IPS-NIHi7 (cell line): ENCODE results near the gene TRAPPC2.
A peak's percentile ranks its signal among the peaks of the same experiment; 100 is the strongest.

Source experiments
- DNase-seq: peaks from one replicate; pipeline ENCODE4 v3.0.0; 2012; ENCODE audit warnings: mixed read lengths; ENCODE audit errors: extremely low spot score

The TRAPPC2 gene

GRCh38 chrX:13734278-13735172, at the start of gene TRAPPC2, which contains the start of gene OFD1:
TSS of gene TRAPPC2 (minus strand) at chrX:13734620. CDS start at chrX:13719963, 14,657 bp downstream.
TSS of gene OFD1 (plus strand) at chrX:13734748. CDS start at chrX:13735072, 324 bp downstream.
- DNase-seq: peak; percentile 93

DNA sequence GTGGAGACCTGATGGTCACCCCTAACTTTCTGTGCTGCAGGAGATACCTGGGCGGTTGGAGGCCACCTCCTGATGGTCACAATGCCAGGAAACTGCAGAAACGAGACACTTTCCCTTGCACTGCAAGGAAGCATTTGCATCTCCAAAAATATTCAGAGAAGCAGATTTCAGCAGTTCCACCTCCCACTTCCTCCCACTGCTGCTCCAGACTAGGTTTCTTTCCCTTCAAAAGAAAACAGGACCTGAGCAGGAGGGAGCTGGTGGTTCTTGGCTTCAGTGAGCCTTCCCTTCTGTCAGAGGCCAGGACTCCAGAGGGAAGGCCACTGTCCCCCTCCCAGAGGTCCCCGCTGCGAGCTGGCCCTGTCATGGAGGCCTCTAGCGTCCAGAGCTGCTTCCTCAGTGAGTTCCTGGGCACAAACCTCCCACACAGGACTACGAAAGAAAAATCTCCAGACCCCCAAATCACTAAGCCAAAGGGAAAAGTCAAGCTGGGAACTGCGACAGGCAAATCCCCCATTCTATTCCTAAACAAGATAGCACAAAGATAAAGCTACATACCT, 46.5 kb upstream of the TRAPPC2 start:
- DNase-seq: no peak

- peak; percentile 64 for DNase-seq
Observed at GRCh38 chrX:13778916-13779315, 44.5 kb upstream of the TRAPPC2 start.

DNA sequence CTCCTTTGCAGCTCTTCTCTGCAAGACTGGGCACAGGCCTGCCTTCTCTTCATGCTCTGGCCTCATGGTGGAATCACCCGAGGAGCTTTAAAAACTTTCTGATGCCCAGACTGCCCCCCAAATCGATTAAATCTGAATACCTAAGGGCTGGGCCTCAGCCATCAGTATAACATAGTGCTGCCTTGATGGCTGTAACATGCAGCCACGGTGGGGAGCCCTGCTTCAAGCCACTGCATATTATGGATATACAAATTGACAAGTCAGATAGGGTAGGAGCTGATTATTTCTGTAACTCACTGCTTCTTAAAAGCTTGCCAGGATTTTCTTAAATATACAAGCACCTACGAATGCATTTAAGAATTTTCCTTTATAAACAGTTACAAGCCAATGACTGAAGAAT, 42.0 kb upstream of the TRAPPC2 start:
- DNase-seq: no peak

DNA sequence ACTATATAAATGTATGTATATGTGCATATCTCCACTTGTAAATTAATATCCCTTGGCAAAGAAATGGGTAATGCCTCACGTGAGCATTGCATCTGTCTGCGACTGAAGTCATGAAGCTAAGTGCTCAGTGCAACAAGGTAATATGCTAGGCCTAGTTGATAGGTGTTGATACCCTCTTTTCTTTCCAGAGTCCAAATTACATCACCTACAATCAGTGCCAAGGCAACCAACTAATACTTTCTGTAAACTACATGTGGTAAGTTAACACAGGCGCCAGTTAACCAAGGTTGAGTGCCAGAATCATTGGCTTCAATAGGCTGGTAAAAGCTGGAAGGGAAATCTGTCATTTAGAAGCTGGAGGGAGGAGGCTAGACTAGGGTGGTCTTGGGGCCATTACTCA, 41.4 kb upstream of the TRAPPC2 start:
- no peak for DNase-seq

DNA sequence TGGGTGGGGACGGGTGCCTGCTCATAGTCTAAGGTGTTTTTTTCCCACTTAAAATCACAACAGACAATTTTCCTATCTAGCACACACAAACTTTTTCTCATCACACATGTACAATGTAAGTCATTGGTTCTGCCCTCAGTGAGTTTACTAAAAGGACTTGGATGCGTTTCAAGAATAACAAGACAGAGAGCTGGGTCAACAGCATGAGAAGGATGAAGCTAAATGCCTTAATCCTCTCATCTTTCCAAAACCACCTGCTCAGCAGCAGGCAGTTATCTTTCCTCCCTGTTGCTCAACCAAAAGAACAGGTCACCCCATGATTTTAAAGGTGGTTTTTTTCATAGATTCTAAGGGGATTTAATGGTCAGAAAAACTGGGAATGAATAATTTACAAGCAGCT, 40.3 kb upstream of the TRAPPC2 start:
- no peak for DNase-seq

GRCh38 chrX:13770013-13770535, 35.7 kb upstream of the TRAPPC2 start:
- no peak for DNase-seq

DNA sequence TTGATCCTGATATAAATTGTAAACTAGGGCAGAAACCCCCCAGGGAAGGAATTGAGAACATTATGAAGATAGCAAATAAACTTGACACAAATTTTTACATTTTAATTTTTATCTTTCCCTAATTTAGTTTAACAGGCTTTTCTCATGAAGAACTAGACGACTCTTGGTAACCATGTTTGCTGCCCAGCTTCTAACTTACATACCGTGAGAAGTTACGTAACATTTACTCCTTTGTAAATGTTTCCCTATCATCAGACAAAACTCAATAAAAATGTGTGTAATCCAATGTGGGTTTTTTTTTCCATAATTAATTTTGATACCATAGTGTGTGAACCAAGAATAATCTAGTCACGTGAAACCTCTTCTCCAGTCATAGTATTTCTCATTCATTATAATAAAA, 34.5 kb upstream of the TRAPPC2 start:
- no peak for DNase-seq

GRCh38 chrX:13764765-13765164, 30.3 kb upstream of the TRAPPC2 start:
- peak; percentile 88 for DNase-seq

GRCh38 chrX:13764281-13764680, 29.9 kb upstream of the TRAPPC2 start:
- DNase-seq: no peak

- DNase-seq: no peak
Observed at GRCh38 chrX:13763489-13763888, 29.1 kb upstream of the TRAPPC2 start.

- DNase-seq: peak; percentile 67
Observed at GRCh38 chrX:13761606-13762414, 27.4 kb upstream of the TRAPPC2 start.

DNA sequence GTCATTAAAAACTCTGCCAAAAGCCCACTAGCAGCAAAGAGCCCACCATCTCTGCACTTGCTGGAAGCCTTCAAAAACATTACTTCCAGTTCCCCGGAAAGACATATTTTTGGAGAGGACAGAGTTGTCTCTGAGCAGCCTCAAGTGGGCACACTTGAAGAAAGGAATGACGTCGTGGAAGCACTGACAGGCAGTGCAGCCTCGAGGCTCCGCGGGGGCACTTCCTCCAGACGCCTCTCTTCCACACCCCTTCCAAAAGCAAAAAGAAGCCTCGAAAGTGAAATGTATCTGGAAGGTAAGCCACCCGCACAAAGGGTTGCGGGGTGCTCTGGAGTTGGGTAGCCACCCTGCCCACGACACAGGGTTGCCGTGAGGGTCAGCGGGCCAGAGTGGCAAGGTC, 26.0 kb upstream of the TRAPPC2 start:
- no peak for DNase-seq

GRCh38 chrX:13759152-13759718, 24.8 kb upstream of the TRAPPC2 start:
- no peak for DNase-seq

DNA sequence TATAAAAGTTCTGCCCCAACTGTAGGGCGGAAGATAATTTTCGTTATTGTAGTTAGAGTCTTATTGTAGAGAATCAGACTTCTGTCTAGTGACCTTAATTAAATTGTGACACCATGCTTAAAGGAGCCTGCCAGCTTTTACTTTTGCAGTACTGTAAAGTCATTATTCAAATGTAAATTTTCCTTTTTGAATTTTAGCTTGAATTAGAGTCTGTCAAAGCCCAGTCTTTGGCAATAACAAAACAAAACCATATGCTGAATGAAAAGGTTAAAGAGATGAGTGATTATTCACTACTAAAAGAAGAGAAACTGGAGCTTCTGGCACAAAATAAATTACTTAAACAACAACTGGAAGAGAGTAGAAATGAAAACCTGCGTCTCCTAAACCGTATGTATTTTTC, 22.0 kb upstream of the TRAPPC2 start:
- no peak for DNase-seq

GRCh38 chrX:13755254-13755653, 20.8 kb upstream of the TRAPPC2 start:
- DNase-seq: no peak

- no peak for DNase-seq
Observed at GRCh38 chrX:13754765-13755164, 20.3 kb upstream of the TRAPPC2 start.

GRCh38 chrX:13752646-13753045, 18.2 kb upstream of the TRAPPC2 start:
- DNase-seq: no peak

GRCh38 chrX:13752141-13752540, 17.7 kb upstream of the TRAPPC2 start:
- no peak for DNase-seq

- DNase-seq: no peak
Observed at GRCh38 chrX:13750812-13751211, 16.4 kb upstream of the TRAPPC2 start.

DNA sequence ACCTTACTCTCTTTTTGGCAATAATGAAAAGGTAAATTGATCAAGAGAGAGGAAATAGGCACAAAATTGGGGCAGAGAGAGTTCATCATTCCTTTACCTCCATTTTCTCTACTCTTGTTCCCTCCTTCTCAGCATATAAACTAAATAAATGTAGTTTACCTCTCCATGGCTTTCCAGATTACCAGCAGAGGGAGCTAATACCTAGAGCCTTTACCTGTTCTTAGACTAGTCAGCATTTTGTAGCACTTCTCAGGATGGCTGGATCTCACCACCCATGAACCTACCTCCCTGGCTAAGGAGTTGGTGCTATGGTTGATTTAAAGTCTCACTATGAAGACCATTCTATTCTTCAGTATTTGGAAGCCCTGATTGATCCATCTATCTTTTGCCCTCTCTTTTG, 15.8 kb upstream of the TRAPPC2 start:
- DNase-seq: peak; percentile 60

GRCh38 chrX:13748486-13748885, 14.1 kb upstream of the TRAPPC2 start:
- no peak for DNase-seq
